Tibial nerve (tissue), 3 donors: ENCODE results near the gene CLIP1.
"Not testable (repeated sequence)": the region's sequence is repeated elsewhere in the genome, so short reads cannot be mapped to it uniquely, and the experiment has no call there.

Experiments used
- POLR2A ChIP-seq, 2 donors: fragments of 450-650 bp; IDR thresholded peaks; one replicate each; pipeline ENCODE4 v1.6.1; 2017; ENCODE audit warnings: antibody characterized with exemption in 2 of 2, mild to moderate bottlenecking in 2 of 2, moderate library complexity in 2 of 2
- TF ChIP-seq, protein P1 (sequence below), 5 experiments: fragments of 200-600 bp in 3 of 5; fragments of 450-650 bp in 2 of 5; sonication (generic) in 3 of 5; IDR thresholded peaks; one replicate each; pipeline ENCODE4 v1.5.1; 2016 to 2019; ENCODE audit warnings: antibody characterized with exemption in 5 of 5, mild to moderate bottlenecking in 3 of 5, moderate library complexity in 2 of 5

- TF ChIP-seq, protein P1, sequence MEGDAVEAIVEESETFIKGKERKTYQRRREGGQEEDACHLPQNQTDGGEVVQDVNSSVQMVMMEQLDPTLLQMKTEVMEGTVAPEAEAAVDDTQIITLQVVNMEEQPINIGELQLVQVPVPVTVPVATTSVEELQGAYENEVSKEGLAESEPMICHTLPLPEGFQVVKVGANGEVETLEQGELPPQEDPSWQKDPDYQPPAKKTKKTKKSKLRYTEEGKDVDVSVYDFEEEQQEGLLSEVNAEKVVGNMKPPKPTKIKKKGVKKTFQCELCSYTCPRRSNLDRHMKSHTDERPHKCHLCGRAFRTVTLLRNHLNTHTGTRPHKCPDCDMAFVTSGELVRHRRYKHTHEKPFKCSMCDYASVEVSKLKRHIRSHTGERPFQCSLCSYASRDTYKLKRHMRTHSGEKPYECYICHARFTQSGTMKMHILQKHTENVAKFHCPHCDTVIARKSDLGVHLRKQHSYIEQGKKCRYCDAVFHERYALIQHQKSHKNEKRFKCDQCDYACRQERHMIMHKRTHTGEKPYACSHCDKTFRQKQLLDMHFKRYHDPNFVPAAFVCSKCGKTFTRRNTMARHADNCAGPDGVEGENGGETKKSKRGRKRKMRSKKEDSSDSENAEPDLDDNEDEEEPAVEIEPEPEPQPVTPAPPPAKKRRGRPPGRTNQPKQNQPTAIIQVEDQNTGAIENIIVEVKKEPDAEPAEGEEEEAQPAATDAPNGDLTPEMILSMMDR (IDR thresholded peaks at IDR 0.05): not testable (repeated sequence)
- not testable (repeated sequence) for TF ChIP-seq POLR2A (IDR thresholded peaks at IDR 0.05)
These were observed 45.7 kb downstream of the CLIP1 start for GRCh38 chr12:122376751-122377150.
